WTC11 (cell line): ENCODE measurements around the gene COL17A1. TPM values are rescaled to one million over a fixed set of nuclear protein-coding genes. Genes with fewer than 3 reads are reported as not detected.

Source experiments
- ATAC-seq: fragments of 200-7000 bp; cut with Tn5 transposase; 2 replicates; pipeline ENCODE4 v1.10.0; 2021; ENCODE audit warnings: mild to moderate bottlenecking, moderate library complexity
- CTCF ChIA-PET: fragments of 300-600 bp; sonication (Branson Sonifier 250); formaldehyde crosslinking; loops from one replicate; lab custom pipeline; 2021; ENCODE audit warnings: antibody characterized with exemption; lab: Charles Lee
- POLR2A ChIA-PET: fragments of 350-600 bp; sonication (Branson Sonifier 250); formaldehyde crosslinking; loops from one replicate; lab custom pipeline; 2021; ENCODE audit warnings: antibody characterized with exemption; lab: Charles Lee
- DNase-seq: peaks from one replicate; pipeline ENCODE4 v3.0.0; 2021; ENCODE audit warnings: low spot score
- H3K27ac Mint-ChIP-seq: 2 replicates; pipeline ENCODE4 v1.8.0; 2021; ENCODE audit warnings: mixed read lengths
- H3K27me3 Mint-ChIP-seq: 2 replicates; pipeline ENCODE4 v1.8.0; 2021; ENCODE audit warnings: low read depth, mild to moderate bottlenecking, moderate library complexity, mixed read lengths
- H3K36me3 Mint-ChIP-seq: 2 replicates; pipeline ENCODE4 v1.8.0; 2021; ENCODE audit warnings: mixed read lengths
- H3K4me1 Mint-ChIP-seq: 2 replicates; pipeline ENCODE4 v1.8.0; 2022; ENCODE audit warnings: mixed read lengths
- H3K4me3 Mint-ChIP-seq: 2 replicates; pipeline ENCODE4 v1.8.0; 2021; ENCODE audit warnings: mild to moderate bottlenecking, moderate library complexity, mixed read lengths
- H3K9me3 Mint-ChIP-seq: 2 replicates; pipeline ENCODE4 v1.8.0; 2021; ENCODE audit warnings: mixed read lengths
- ARID4B ChIP-seq: sonication (generic); formaldehyde crosslinking; IDR thresholded peaks from 2 replicates; pipeline ENCODE4 v1.8.0; 2023; ENCODE audit warnings: missing genetic modification reagents, mild to moderate bottlenecking, borderline replicate concordance
- ATF3 ChIP-seq: sonication (generic); formaldehyde crosslinking; conservative IDR thresholded peaks from 2 replicates; pipeline ENCODE4 v1.8.1; 2022; ENCODE audit warnings: mild to moderate bottlenecking, missing genetic modification reagents
- ATF6 ChIP-seq: sonication (generic); formaldehyde crosslinking; IDR thresholded peaks from 2 replicates; pipeline ENCODE4 v1.8.1; 2023; ENCODE audit warnings: mild to moderate bottlenecking, missing genetic modification reagents
- ERG ChIP-seq: fragments of 250-450 bp; sonication (Bioruptor Pico); IDR thresholded peaks from 2 replicates; pipeline ENCODE4 v1.8.0; 2021; ENCODE audit warnings: mild to moderate bottlenecking
- FOXP1 ChIP-seq: sonication (generic); formaldehyde crosslinking; IDR thresholded peaks from 2 replicates; pipeline ENCODE4 v1.8.0; 2022; ENCODE audit warnings: missing genetic modification reagents, mild to moderate bottlenecking, moderate library complexity, borderline replicate concordance
- IRF2 ChIP-seq: sonication (generic); formaldehyde crosslinking; IDR thresholded peaks from 2 replicates; pipeline ENCODE4 v1.8.0; 2022; ENCODE audit warnings: low read depth, missing genetic modification reagents, borderline replicate concordance
- MAX ChIP-seq: sonication (generic); formaldehyde crosslinking; IDR thresholded peaks from 2 replicates; pipeline ENCODE4 v1.8.0; 2022; ENCODE audit warnings: mild to moderate bottlenecking, missing genetic modification reagents
- MXD4 ChIP-seq: fragments of 250-450 bp; sonication (Bioruptor Pico); IDR thresholded peaks from 2 replicates; pipeline ENCODE4 v1.8.0; 2021; ENCODE audit warnings: mild to moderate bottlenecking, moderate library complexity, borderline replicate concordance
- SMAD4 ChIP-seq: sonication (generic); formaldehyde crosslinking; IDR thresholded peaks from 2 replicates; pipeline ENCODE4 v1.8.0; 2022; ENCODE audit warnings: mild to moderate bottlenecking, missing genetic modification reagents
- TEAD1 ChIP-seq: sonication (generic); formaldehyde crosslinking; IDR thresholded peaks from 2 replicates; pipeline ENCODE4 v1.8.0; 2022; ENCODE audit warnings: mild to moderate bottlenecking, missing genetic modification reagents
- TP53 ChIP-seq: sonication (generic); formaldehyde crosslinking; IDR thresholded peaks from 2 replicates; pipeline ENCODE4 v1.8.1; 2023; ENCODE audit warnings: mild to moderate bottlenecking, missing genetic modification reagents
- USF2 ChIP-seq: sonication (generic); formaldehyde crosslinking; IDR thresholded peaks from 2 replicates; pipeline ENCODE4 v1.8.1; 2023; ENCODE audit warnings: mild to moderate bottlenecking, missing genetic modification reagents, moderate library complexity
- ZNF138 ChIP-seq: sonication (generic); formaldehyde crosslinking; conservative IDR thresholded peaks from 2 replicates; pipeline ENCODE4 v1.8.1; 2022; ENCODE audit warnings: mild to moderate bottlenecking, moderate library complexity, missing genetic modification reagents
- ZNF263 ChIP-seq: sonication (generic); formaldehyde crosslinking; IDR thresholded peaks from 2 replicates; pipeline ENCODE4 v1.8.1; 2022; ENCODE audit warnings: low read depth, mild to moderate bottlenecking, moderate library complexity, missing genetic modification reagents
- ZNF423 ChIP-seq: fragments of 250-450 bp; sonication (Bioruptor Pico); IDR thresholded peaks from 2 replicates; pipeline ENCODE4 v2.1.2; 2022; ENCODE audit warnings: mild to moderate bottlenecking, moderate library complexity
- ZNF512 ChIP-seq: sonication (generic); formaldehyde crosslinking; IDR thresholded peaks from 2 replicates; pipeline ENCODE4 v1.8.1; 2022; ENCODE audit warnings: missing genetic modification reagents, borderline replicate concordance
- total RNA-seq: library from RNA; stranded (reverse); gene quantifications from 3 replicates; pipeline ENCODE4 v1.2.3, GENCODE V29; 2021

COL17A1 gene
- total RNA-seq, 1 experiment from 2014 or later = 1.5 TPM

- TF ChIP-seq ATF3 (CRISPR knock-in tag) (no peak), ZNF263 (no peak), ARID4B (CRISPR knock-in tag) (no peak), ATF6 (no peak)
- TF ChIP-seq, all 79 proteins: peak for 0
These were observed 16.1 kb downstream of the COL17A1 start (continued) for GRCh38 chr10:104069613-104070012.

- Mint-ChIP-seq H3K4me1 (peaks cover 48% of the 10 kb centered on the region), H3K4me3 (peak overlapping the region; percentile 37), H3K27me3 (no peaks in the 10 kb centered on the region), H3K36me3 (no peaks in the 10 kb centered on the region), H3K27ac (peak overlapping the region; percentile 88), H3K9me3 (0 out of 2 replicates have a peak, but pooled peaks cover 8% of the 10 kb centered on the region)
- TF ChIP-seq ZNF512 (CRISPR knock-in tag) (0 out of 2 replicates have a peak, but pooled peaks have one; percentile 33), ZNF138 (no peak)
- CTCF ChIA-PET = interaction anchor here (1.0 to 1.8 kb wide), 4 partner anchors 55 to 238 kb away, joined by 4 to 7 read pairs (median 6); partner anchors contain the start of gene SFR1
- peak; percentile 58 for DNase-seq
- POLR2A ChIA-PET = interaction anchor here (2.3 kb wide), 1 partner anchor 54 kb away, joined by 15 read pairs; the partner anchor contains the start of gene SFR1
- ATAC-seq = peak; percentile 80
These were observed 18.2 kb downstream of the COL17A1 start for GRCh38 chr10:104067525-104067924.

GRCh38 chr10:104066945-104067344 is 18.7 kb downstream of the COL17A1 start:
- ATAC-seq = peak; percentile 46
- DNase-seq = no peak
- 0 out of 2 replicates have a peak, but pooled peaks cover 8% of the 10 kb centered on the region for H3K9me3 Mint-ChIP-seq
- peak overlapping the region; percentile 37 for H3K4me3 Mint-ChIP-seq
- H3K27ac Mint-ChIP-seq = peak overlapping the region; percentile 80
- H3K4me1 Mint-ChIP-seq = peaks cover 48% of the 10 kb centered on the region
- no peaks in the 10 kb centered on the region for H3K36me3 Mint-ChIP-seq
- H3K27me3 Mint-ChIP-seq = no peaks in the 10 kb centered on the region
- POLR2A ChIA-PET = interaction anchor here (0.6 to 2.3 kb wide), 4 partner anchors 55 to 208 kb away, joined by 3 to 15 read pairs (median 6); partner anchors contain the start of genes GSTO1 and SFR1
- TF ChIP-seq ERG (no peak), TEAD1 (CRISPR knock-in tag) (no peak)
- TF ChIP-seq, all 79 proteins: peak for 0
- CTCF ChIA-PET = interaction anchor here (0.6 to 1.8 kb wide), 6 partner anchors 48 to 1582 kb away, joined by 4 to 7 read pairs (median 6); partner anchors contain the start of gene SFR1

GRCh38 chr10:104065748-104066147 is 19.9 kb downstream of the COL17A1 start:
- Mint-ChIP-seq H3K4me3 (no peak overlapping the region), H3K4me1 (peaks cover 47% of the 10 kb centered on the region), H3K9me3 (peaks cover 7% of the 10 kb centered on the region), H3K27ac (no peak overlapping the region), H3K36me3 (no peaks in the 10 kb centered on the region), H3K27me3 (no peaks in the 10 kb centered on the region; the same call in 1 of the 2 replicates)
- no peak for DNase-seq
- ChIA-PET CTCF (interaction anchor here (1.6 kb wide), 2 partner anchors 178 to 252 kb away, joined by 3 to 4 read pairs; no protein-coding TSS in a partner anchor), POLR2A (interaction anchor here (2.3 kb wide), 1 partner anchor 56 kb away, joined by 15 read pairs; the partner anchor contains the start of gene SFR1)
- no peak for ATAC-seq
- TF ChIP-seq TP53 (CRISPR knock-in tag) (no peak), IRF2 (no peak), SMAD4 (CRISPR knock-in tag) (no peak), USF2 (no peak), ERG (no peak), MAX (CRISPR knock-in tag) (no peak), FOXP1 (CRISPR knock-in tag) (no peak), ZNF423 (CRISPR knock-in tag) (no peak), MXD4 (no peak)
